Activated naive CD8-positive, alpha-beta T cell treated with anti-CD3 and anti-CD28 coated beads, Interleukin-2, amount 10 ng/mL, durations not matched to agents 7 days and 5 days (primary cell): ENCODE measurements around the gene LMO3. TPM values are rescaled to one million over a fixed set of nuclear protein-coding genes. Genes with fewer than 3 reads are reported as not detected.

ENCODE experiments used
- ATAC-seq: fragments of 150-1000 bp; cut with Tn5 transposase; one replicate; pipeline ENCODE4 v1.10.0; 2021; ENCODE audit warnings: low read depth, moderate library complexity
- POLR2A ChIA-PET: fragments of 350-600 bp; sonication (Branson Sonifier 250); formaldehyde crosslinking; loops from one replicate; lab custom pipeline; 2021; ENCODE audit warnings: antibody characterized with exemption; lab: Charles Lee
- DNase-seq: peaks from one replicate; pipeline ENCODE4 v3.0.0; 2021
- H3K27ac Mint-ChIP-seq: one replicate; pipeline ENCODE4 v1.8.0; 2022; ENCODE audit warnings: mild to moderate bottlenecking, mixed read lengths
- H3K27me3 Mint-ChIP-seq: one replicate; pipeline ENCODE4 v1.8.0; 2022; ENCODE audit warnings: mild to moderate bottlenecking, moderate library complexity, mixed read lengths
- H3K36me3 Mint-ChIP-seq: one replicate; pipeline ENCODE4 v1.8.0; 2021; ENCODE audit warnings: mild to moderate bottlenecking, mixed read lengths
- H3K4me1 Mint-ChIP-seq: one replicate; pipeline ENCODE4 v1.8.0; 2021; ENCODE audit warnings: mixed read lengths
- H3K4me3 Mint-ChIP-seq: one replicate; pipeline ENCODE4 v1.8.0; 2022; ENCODE audit warnings: mild to moderate bottlenecking, moderate library complexity, mixed read lengths
- H3K9me3 Mint-ChIP-seq: one replicate; pipeline ENCODE4 v1.8.0; 2021; ENCODE audit warnings: mixed read lengths
- total RNA-seq, 2 experiments: library from RNA; stranded (reverse); gene quantifications; one replicate each; pipeline ENCODE4 v1.2.3, GENCODE V29; 2021

The LMO3 gene
- total RNA-seq, 2 experiments from 2014 or later: not detected

DNA sequence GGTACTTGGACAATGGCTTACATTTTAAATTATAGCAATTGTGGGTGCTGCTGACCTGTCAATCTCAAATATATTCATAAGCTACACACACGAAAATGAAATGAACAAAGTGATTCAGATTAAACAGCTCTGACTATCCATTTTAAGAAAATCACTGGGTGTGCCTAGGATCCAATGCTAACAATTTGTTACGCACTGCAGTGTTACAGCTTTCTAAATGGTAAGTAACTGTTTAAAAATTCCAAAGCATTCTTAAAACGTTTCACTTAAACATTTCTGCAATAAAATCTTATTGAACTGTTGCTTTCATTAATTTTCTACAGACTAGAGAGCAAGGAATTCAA lies 18.9 kb downstream of the LMO3 start:
- ATAC-seq (no peak), DNase-seq (no peak)
- no peaks in the 10 kb centered on the region for H3K4me1 Mint-ChIP-seq
- H3K27ac Mint-ChIP-seq: no peak overlapping the region
- POLR2A ChIA-PET: no interaction called here
- no peaks in the 10 kb centered on the region for H3K27me3 Mint-ChIP-seq
- peaks cover 6% of the 10 kb centered on the region for H3K9me3 Mint-ChIP-seq
- no peaks in the 10 kb centered on the region for H3K36me3 Mint-ChIP-seq
- H3K4me3 Mint-ChIP-seq: no peak overlapping the region

DNA sequence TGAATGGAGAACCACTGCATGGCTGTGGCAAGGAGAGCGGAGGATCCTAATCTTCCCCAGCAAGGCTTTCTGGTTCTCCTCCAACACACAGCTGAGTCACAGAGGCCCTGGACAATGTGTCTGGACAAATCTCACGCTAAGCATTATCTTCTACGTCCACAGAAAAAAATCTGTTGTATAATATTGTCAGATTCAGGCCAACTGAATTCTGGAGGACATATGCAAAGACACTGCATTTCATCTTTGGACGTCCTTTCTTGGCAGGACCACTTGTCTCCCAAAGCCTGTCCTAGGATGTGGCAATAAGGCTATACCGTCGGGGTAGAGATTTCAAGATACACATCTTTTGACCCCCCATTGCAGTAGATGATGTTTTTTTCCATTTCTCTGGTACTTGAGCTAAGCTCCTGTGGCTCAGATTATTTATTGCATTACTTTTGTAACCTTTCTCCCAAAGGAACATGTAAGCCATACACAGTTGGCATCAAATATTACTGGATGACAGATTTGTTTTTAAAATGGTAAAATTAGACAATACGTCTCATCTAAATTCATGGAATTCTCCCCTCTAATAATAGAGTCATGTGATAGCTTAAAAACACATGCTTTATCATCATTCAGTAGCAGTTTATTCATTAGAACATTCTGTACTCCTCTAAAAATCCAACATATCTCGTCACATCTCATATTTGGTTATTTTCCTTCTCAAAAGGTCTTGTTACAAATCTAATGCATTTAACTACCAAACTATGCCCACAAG lies 19.4 kb downstream of the LMO3 start:
- ATAC-seq: no peak
- no peak overlapping the region for H3K27ac Mint-ChIP-seq
- no peaks in the 10 kb centered on the region for H3K27me3 Mint-ChIP-seq
- no peak for DNase-seq
- no peaks in the 10 kb centered on the region for H3K4me1 Mint-ChIP-seq
- POLR2A ChIA-PET: no interaction called here
- no peak overlapping the region for H3K4me3 Mint-ChIP-seq
- H3K9me3 Mint-ChIP-seq: peaks cover 6% of the 10 kb centered on the region
- H3K36me3 Mint-ChIP-seq: no peaks in the 10 kb centered on the region

GRCh38 chr12:16585781-16586180 lies 20.2 kb downstream of the LMO3 start:
- no peaks in the 10 kb centered on the region for H3K4me1 Mint-ChIP-seq
- POLR2A ChIA-PET: no interaction called here
- no peak for DNase-seq
- peaks cover 6% of the 10 kb centered on the region for H3K9me3 Mint-ChIP-seq
- no peak for ATAC-seq
- H3K27me3 Mint-ChIP-seq: no peaks in the 10 kb centered on the region
- no peaks in the 10 kb centered on the region for H3K36me3 Mint-ChIP-seq
- no peak overlapping the region for H3K4me3 Mint-ChIP-seq
- H3K27ac Mint-ChIP-seq: no peak overlapping the region

DNA sequence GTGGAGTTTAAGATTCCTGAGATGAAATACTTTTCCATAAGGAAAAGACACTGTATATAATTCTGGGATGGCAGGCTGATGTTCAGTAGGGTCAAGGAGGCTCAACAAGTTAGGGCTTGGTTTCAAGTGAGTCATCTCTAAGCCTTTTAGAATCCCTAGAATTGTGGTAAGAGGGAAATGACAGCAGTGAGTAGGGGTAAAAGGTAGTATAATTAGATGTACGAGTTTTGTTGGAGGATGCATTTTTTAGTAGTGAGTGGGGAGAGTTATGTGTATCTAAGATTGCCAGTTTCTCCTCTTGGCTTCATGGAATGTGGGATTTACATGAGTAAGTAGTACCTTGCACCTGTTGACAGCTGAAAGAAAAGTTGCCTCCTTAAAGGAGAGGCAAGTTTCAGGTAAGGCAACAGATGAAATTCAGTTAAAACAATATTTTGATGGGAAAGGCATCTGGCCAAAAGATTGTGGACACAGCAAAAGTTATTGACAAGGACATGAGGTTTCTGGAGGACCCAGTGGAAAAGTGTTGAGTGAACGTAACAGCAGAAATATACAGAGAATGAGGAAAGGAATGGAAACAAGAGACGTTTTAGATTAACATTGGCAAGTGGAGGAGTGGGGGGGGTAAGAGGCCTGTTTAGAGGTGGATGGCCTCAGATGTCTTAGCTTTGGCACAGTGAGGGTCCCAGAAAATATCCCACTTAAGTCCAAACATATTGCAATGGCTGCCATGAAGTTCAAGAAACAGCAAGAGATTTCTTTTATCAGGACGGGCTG lies 21.8 kb downstream of the LMO3 start:
- no peak for DNase-seq
- Mint-ChIP-seq H3K27me3 (no peaks in the 10 kb centered on the region), H3K4me3 (no peak overlapping the region), H3K4me1 (no peaks in the 10 kb centered on the region), H3K36me3 (no peaks in the 10 kb centered on the region), H3K27ac (no peak overlapping the region), H3K9me3 (peaks cover 6% of the 10 kb centered on the region)
- POLR2A ChIA-PET: no interaction called here
- no peak for ATAC-seq

DNA sequence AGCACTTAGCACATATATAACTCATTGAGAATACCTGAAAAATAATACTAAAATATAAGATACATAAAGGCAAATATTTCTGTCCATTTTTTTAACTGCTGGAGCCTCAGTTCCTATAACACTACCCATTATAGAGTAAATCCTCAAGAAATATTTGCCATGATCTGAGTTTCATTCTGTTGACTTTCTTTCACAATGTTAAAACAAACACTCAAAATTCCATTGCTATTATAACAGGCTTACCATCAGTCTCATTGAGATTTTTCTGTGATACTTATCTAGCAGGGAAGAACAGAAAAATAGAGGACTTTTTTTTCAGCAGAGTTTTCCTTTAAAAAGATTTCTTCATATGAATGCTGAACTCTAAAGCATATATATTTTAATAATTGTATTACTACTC lies 24.5 kb downstream of the LMO3 start:
- DNase-seq (no peak), ATAC-seq (no peak)
- Mint-ChIP-seq H3K27ac (no peak overlapping the region), H3K27me3 (no peaks in the 10 kb centered on the region), H3K4me3 (no peak overlapping the region), H3K36me3 (no peaks in the 10 kb centered on the region), H3K9me3 (peaks cover 6% of the 10 kb centered on the region), H3K4me1 (no peaks in the 10 kb centered on the region)
- POLR2A ChIA-PET: no interaction called here

DNA sequence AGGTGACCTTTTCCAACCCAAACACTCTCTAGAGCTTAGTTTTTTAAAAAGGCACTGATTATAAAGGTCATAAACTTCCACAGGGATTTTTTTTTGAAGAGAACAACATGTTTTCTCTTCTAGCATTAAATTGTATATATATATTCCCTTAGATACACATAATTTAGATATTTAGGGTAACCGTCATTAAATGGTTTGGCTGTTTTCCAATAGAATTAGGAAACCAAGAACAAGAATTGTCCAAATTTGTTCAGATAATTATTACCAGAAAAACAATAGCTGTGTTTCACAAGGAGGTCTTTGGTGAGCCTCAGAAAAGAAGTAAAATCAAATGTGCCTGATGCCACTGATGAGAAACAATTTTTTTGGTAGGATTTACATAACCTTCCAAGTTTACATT lies 26.9 kb downstream of the LMO3 start:
- H3K9me3 Mint-ChIP-seq: peaks cover 5% of the 10 kb centered on the region
- no peaks in the 10 kb centered on the region for H3K4me1 Mint-ChIP-seq
- H3K27ac Mint-ChIP-seq: no peak overlapping the region
- no peaks in the 10 kb centered on the region for H3K36me3 Mint-ChIP-seq
- no peak overlapping the region for H3K4me3 Mint-ChIP-seq
- H3K27me3 Mint-ChIP-seq: no peaks in the 10 kb centered on the region
- ATAC-seq (no peak), DNase-seq (no peak)
- POLR2A ChIA-PET: no interaction called here

GRCh38 chr12:16573398-16574077 lies 32.4 kb downstream of the LMO3 start:
- Mint-ChIP-seq H3K36me3 (no peaks in the 10 kb centered on the region), H3K27me3 (no peaks in the 10 kb centered on the region), H3K4me1 (no peaks in the 10 kb centered on the region), H3K9me3 (peaks cover 2% of the 10 kb centered on the region), H3K4me3 (no peak overlapping the region), H3K27ac (no peak overlapping the region)
- no peak for DNase-seq
- POLR2A ChIA-PET: no interaction called here
- ATAC-seq: no peak

DNA sequence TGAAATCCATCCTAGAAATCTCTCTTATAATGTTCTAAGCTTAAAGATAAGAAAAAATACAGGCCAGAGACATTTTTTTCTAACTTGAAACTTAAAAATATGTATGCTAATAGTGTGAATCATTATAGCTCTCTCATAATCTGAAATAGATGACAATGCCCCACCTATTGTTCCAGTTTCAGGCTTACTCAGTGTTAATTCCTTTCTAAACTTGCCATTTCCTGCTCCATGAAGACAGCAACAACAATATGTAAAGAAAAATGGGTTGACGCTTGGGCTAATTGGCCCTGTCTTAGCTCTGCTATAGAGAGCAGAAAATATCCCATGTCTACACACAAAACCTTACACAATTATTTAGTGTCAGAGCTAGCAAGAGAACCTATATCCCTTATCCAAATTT lies 37.1 kb downstream of the LMO3 start:
- ATAC-seq (no peak), DNase-seq (no peak)
- Mint-ChIP-seq H3K27me3 (no peaks in the 10 kb centered on the region), H3K4me3 (no peak overlapping the region), H3K9me3 (peaks cover 6% of the 10 kb centered on the region), H3K27ac (no peak overlapping the region), H3K4me1 (no peaks in the 10 kb centered on the region), H3K36me3 (no peaks in the 10 kb centered on the region)
- POLR2A ChIA-PET: no interaction called here

DNA sequence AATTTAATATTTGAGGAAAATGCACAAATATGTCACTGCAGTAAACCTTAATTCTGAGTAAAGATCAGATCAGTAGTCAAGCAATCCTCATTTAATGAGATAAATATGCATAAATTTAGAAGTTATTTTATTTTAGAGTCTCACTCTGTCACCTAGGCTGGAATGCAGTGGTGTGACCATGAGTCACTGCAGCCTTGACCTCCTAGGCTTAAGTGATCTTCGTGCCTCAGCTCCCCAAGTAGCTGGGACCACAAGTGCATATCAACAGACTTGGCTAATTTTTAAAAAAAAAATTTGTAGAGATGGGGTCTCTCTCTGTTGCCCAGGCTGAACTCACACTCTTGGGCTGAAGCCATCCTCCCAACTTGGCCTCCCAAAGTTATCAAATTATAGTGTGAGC lies 41.3 kb downstream of the LMO3 start:
- no peak for ATAC-seq
- no peak for DNase-seq
- POLR2A ChIA-PET: no interaction called here

DNA sequence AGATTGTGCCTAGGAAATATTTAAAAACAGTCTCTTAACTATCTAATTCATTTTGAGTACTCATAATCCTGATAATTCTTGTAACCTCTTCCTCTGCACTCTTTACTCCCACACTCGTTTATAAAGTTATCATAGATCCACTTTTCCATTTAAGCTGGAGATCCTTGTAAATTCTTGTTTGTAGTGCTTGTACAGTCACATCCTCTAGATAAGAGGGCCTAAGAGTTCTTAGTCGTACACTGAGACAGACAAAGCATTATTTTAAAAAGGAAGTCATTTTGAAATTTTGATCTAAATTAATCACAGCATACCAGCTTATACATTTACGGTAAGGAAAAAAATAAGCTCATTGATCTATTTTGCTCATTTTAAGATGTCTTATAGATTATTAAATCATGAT lies 42.5 kb downstream of the LMO3 start:
- POLR2A ChIA-PET: no interaction called here
- no peak for DNase-seq
- no peaks in the 10 kb centered on the region for H3K27me3 Mint-ChIP-seq
- H3K36me3 Mint-ChIP-seq: no peaks in the 10 kb centered on the region
- H3K27ac Mint-ChIP-seq: no peak overlapping the region
- H3K9me3 Mint-ChIP-seq: peaks cover 6% of the 10 kb centered on the region
- H3K4me1 Mint-ChIP-seq: no peaks in the 10 kb centered on the region
- no peak for ATAC-seq
- no peak overlapping the region for H3K4me3 Mint-ChIP-seq

More for the DNA sequence above, 41.3 kb downstream of the LMO3 start:
- no peaks in the 10 kb centered on the region for H3K27me3 Mint-ChIP-seq
- H3K4me1 Mint-ChIP-seq: no peaks in the 10 kb centered on the region
- no peak overlapping the region for H3K4me3 Mint-ChIP-seq
- H3K36me3 Mint-ChIP-seq: no peaks in the 10 kb centered on the region
- H3K27ac Mint-ChIP-seq: no peak overlapping the region
- peaks cover 6% of the 10 kb centered on the region for H3K9me3 Mint-ChIP-seq

GRCh38 chr12:16562921-16563320 lies 43.0 kb downstream of the LMO3 start:
- Mint-ChIP-seq H3K27ac (no peak overlapping the region), H3K9me3 (peaks cover 6% of the 10 kb centered on the region), H3K36me3 (no peaks in the 10 kb centered on the region), H3K27me3 (no peaks in the 10 kb centered on the region), H3K4me1 (no peaks in the 10 kb centered on the region), H3K4me3 (no peak overlapping the region)
- no peak for DNase-seq
- no peak for ATAC-seq
- POLR2A ChIA-PET: no interaction called here

DNA sequence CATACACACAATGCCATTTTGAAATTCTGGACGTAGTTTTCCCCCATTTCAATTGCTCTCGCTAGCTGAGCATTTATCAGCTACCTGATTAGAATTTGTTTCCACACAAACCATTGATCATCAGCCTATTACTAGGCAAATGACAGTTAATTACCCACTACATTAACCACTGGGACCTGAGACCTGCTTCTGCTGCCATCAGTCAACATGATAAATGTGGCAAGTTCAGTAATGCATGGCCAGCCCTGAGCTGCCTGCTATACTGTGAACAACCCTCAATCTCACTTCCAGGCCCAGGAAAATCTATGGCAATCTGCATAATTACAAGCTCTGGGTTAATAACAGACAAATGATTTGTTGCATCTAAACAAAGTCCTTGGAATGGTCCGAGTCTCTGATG lies 43.5 kb downstream of the LMO3 start:
- Mint-ChIP-seq H3K4me1 (no peaks in the 10 kb centered on the region), H3K27ac (no peak overlapping the region), H3K27me3 (no peaks in the 10 kb centered on the region), H3K9me3 (peaks cover 6% of the 10 kb centered on the region), H3K36me3 (no peaks in the 10 kb centered on the region), H3K4me3 (no peak overlapping the region)
- POLR2A ChIA-PET: no interaction called here
- DNase-seq (no peak), ATAC-seq (no peak)

GRCh38 chr12:16560273-16560672 lies 45.7 kb downstream of the LMO3 start:
- Mint-ChIP-seq H3K36me3 (no peaks in the 10 kb centered on the region), H3K27me3 (no peaks in the 10 kb centered on the region), H3K27ac (no peak overlapping the region), H3K4me1 (no peaks in the 10 kb centered on the region), H3K9me3 (no peaks in the 10 kb centered on the region), H3K4me3 (no peak overlapping the region)
- POLR2A ChIA-PET: no interaction called here
- ATAC-seq: no peak
- no peak for DNase-seq

GRCh38 chr12:16555630-16556029 lies 50.3 kb downstream of the LMO3 start:
- Mint-ChIP-seq H3K36me3 (no peaks in the 10 kb centered on the region), H3K4me3 (no peak overlapping the region)

More at GRCh38 chr12:16555630-16556029, 50.3 kb downstream of the LMO3 start:
- no peak for DNase-seq
- H3K4me1 Mint-ChIP-seq: no peaks in the 10 kb centered on the region
- no peaks in the 10 kb centered on the region for H3K9me3 Mint-ChIP-seq
- H3K27ac Mint-ChIP-seq: no peak overlapping the region
- POLR2A ChIA-PET: no interaction called here
- no peaks in the 10 kb centered on the region for H3K27me3 Mint-ChIP-seq
- ATAC-seq: no peak
